Measurements from ENCODE around the gene RSPH6A. TPM values are rescaled to one million over a fixed set of nuclear protein-coding genes. Genes with fewer than 3 reads are reported as not detected.

RSPH6A gene
- total and polyA plus RNA-seq, 2 of the 13 experiments (the other 11 are each of a cell fraction or from before 2014, with no cell fraction given), result 0.07 TPM; not detected in 1

GRCh38 chr19:45792470-45793177 is 22.5 kb downstream of the RSPH6A start, which contains the start of gene DMWD (continued):
- TF ChIP-seq IRF9 (CRISPR knock-in tag; IDR thresholded peaks at IDR 0.05; ENCODE audit: borderline replicate concordance) (no peak), NCOA2 (CRISPR knock-in tag; IDR thresholded peaks at IDR 0.05) (no peak), RAD21 (CRISPR knock-in tag; IDR thresholded peaks at IDR 0.05) (peak; percentile 61; the same call in 1 of the 2 replicates), U2AF2 (IDR thresholded peaks at IDR 0.05; ENCODE audit: low read depth, low read length) (peak; percentile 97), KLF6 (CRISPR knock-in tag; IDR thresholded peaks at IDR 0.05) (0 out of 2 replicates have a peak, but pooled peaks have one; percentile 27), PRMT3 (CRISPR knock-in tag; IDR thresholded peaks at IDR 0.05; ENCODE audit: borderline replicate concordance, low read depth) (no peak), MAZ (IDR thresholded peaks at IDR 0.05; ENCODE audit: borderline replicate concordance, low read depth, low read length) (no peak), MAZ (CRISPR knock-in tag; IDR thresholded peaks at IDR 0.05; ENCODE audit: low read depth) (peak; percentile 68; the same call in 1 of the 2 replicates), ZFP36L1 (CRISPR knock-in tag; IDR thresholded peaks at IDR 0.05) (no peak), ZNF747 (CRISPR knock-in tag; IDR thresholded peaks at IDR 0.05; ENCODE audit: borderline replicate concordance) (no peak), TAF1 (CRISPR knock-in tag; IDR thresholded peaks at IDR 0.05) (peak; percentile 46; the same call in 1 of the 2 replicates), PHF8 (CRISPR knock-in tag; IDR thresholded peaks at IDR 0.05) (peak; percentile 72), ZNF564 (CRISPR knock-in tag; IDR thresholded peaks at IDR 0.05) (no peak), FOXO1 (CRISPR knock-in tag; IDR thresholded peaks at IDR 0.05) (no peak), ZUFSP (CRISPR knock-in tag; IDR thresholded peaks at IDR 0.05; ENCODE audit: borderline replicate concordance) (no peak), PTBP1 (IDR thresholded peaks at IDR 0.05; ENCODE audit: low read depth, low read length, poor library complexity, severe bottlenecking) (no peak), TEF (CRISPR knock-in tag; IDR thresholded peaks at IDR 0.05) (no peak), ARID2 (CRISPR knock-in tag; IDR thresholded peaks at IDR 0.05; ENCODE audit: borderline replicate concordance) (no peak), JUN (CRISPR knock-in tag; IDR thresholded peaks at IDR 0.05) (no peak), MAFG (CRISPR knock-in tag; IDR thresholded peaks at IDR 0.05) (no peak), MATR3 (CRISPR knock-in tag; IDR thresholded peaks at IDR 0.05) (no peak), ZNF766 (CRISPR knock-in tag; IDR thresholded peaks at IDR 0.05; ENCODE audit: borderline replicate concordance) (no peak), KAT8 (CRISPR knock-in tag; IDR thresholded peaks at IDR 0.05) (no peak), GLMP (CRISPR knock-in tag; IDR thresholded peaks at IDR 0.05; ENCODE audit: borderline replicate concordance) (no peak), ZNF749 (CRISPR knock-in tag; IDR thresholded peaks at IDR 0.05; ENCODE audit: borderline replicate concordance) (no peak), KLF12 (CRISPR knock-in tag; IDR thresholded peaks at IDR 0.05; ENCODE audit: borderline replicate concordance) (peak; percentile 79; the same call in 1 of the 2 replicates), SP5 (CRISPR knock-in tag; IDR thresholded peaks at IDR 0.05; ENCODE audit: borderline replicate concordance, low read depth) (peak; percentile 58; the same call in 1 of the 2 replicates)

Measured in HepG2 (cell line).